NCI-H2171 (cell line): ENCODE measurements around the gene DNAH2.
"Not testable (repeated sequence)": the region's sequence is repeated elsewhere in the genome, so short reads cannot be mapped to it uniquely, and the experiment has no call there.

Experiments used
- DNase-seq: peaks from one replicate; lab custom pipeline; 2025; lab: John Stamatoyannopoulos, UW

Gene DNAH2

GRCh38 chr17:7849751-7850504, 132.4 kb downstream of the DNAH2 start:
- no peak for DNase-seq

- DNase-seq, result no peak
These were observed 133.3 kb downstream of the DNAH2 start for GRCh38 chr17:7850701-7851437.

GRCh38 chr17:7851438-7852261, 134.1 kb downstream of the DNAH2 start:
- peak; percentile 95 for DNase-seq

- DNase-seq, result no peak
These were observed 134.7 kb downstream of the DNAH2 start for GRCh38 chr17:7852262-7852670.

GRCh38 chr17:7852919-7853690, 135.6 kb downstream of the DNAH2 start:
- no peak for DNase-seq

GRCh38 chr17:7853691-7854038, 136.1 kb downstream of the DNAH2 start:
- DNase-seq, result no peak

- DNase-seq, result no peak
These were observed 136.7 kb downstream of the DNAH2 start for GRCh38 chr17:7854078-7854777.

GRCh38 chr17:7854851-7855659, 137.5 kb downstream of the DNAH2 start, which contains the start of gene TMEM88:
TSS of gene TMEM88 (plus strand) at chr17:7855066. CDS start at chr17:7855075, 9 bp downstream.
- no peak for DNase-seq

- no peak for DNase-seq
These were observed 138.1 kb downstream of the DNAH2 start for GRCh38 chr17:7855660-7856010.

GRCh38 chr17:7856011-7856810, 138.7 kb downstream of the DNAH2 start:
- no peak for DNase-seq

GRCh38 chr17:7856811-7857712, 139.5 kb downstream of the DNAH2 start, which contains the start of gene NAA38:
TSS of gene NAA38 (minus strand) at chr17:7857559. CDS start at chr17:7857463, 96 bp downstream.
- peak; percentile 99 for DNase-seq

- DNase-seq, result peak; percentile 91
These were observed 140.4 kb downstream of the DNAH2 start, which contains the start of gene CYB5D1 for GRCh38 chr17:7857713-7858521. TSS of gene CYB5D1 (plus strand) at chr17:7858003. CDS start at chr17:7858135, 132 bp downstream.

GRCh38 chr17:7858522-7858810, 140.9 kb downstream of the DNAH2 start:
- DNase-seq, result no peak

- DNase-seq, result no peak
These were observed 141.5 kb downstream of the DNAH2 start for GRCh38 chr17:7859028-7859427.

GRCh38 chr17:7862692-7863437, 145.3 kb downstream of the DNAH2 start:
- peak; percentile 71 for DNase-seq

GRCh38 chr17:7864384-7864783, 146.8 kb downstream of the DNAH2 start:
- not testable (repeated sequence) for DNase-seq
